Measurements from ENCODE around the gene MACROD1. TPM values are rescaled to one million over a fixed set of nuclear protein-coding genes. Genes with fewer than 3 reads are reported as not detected.

MACROD1 gene
- total and polyA plus RNA-seq, 2 donors (not counting 1 experiment from before 2014, with no cell fraction given) = 2.7 to 8.6 TPM

GRCh38 chr11:64123679-64124078 is 42.2 kb downstream of the MACROD1 start:
- no peak overlapping the region for H3K4me2 ChIP-seq (replicated peaks; ENCODE audit: low read depth, low read length, poor library complexity, severe bottlenecking)
- H3K36me3 ChIP-seq (replicated peaks in 1 of 2; ENCODE audit: control extremely low read depth in 1 of 2, control insufficient read depth in 1 of 2, extremely low read depth in 1 of 2, insufficient read depth in 2 of 2, low read length in 1 of 2) = no peaks in the 10 kb centered on the region
- Mint-ChIP-seq H3K4me1 (no peaks in the 10 kb centered on the region), H3K9me3 (ENCODE audit: insufficient read depth) (no peaks in the 10 kb centered on the region), H3K27me3 (peaks cover 5% of the 10 kb centered on the region), H3K27ac (no peak overlapping the region), H3K4me3 (no peak overlapping the region)
- ChIA-PET POLR2A (no interaction called here), CTCF (no interaction called here)
- 79% methylated on average over 3 of the region's 3 CpGs for WGBS (ENCODE audit: insufficient coverage)
- no peak overlapping the region for H3K9ac ChIP-seq (ENCODE audit: low read length)
- no peak overlapping the region for H3K4me3 ChIP-seq (ENCODE audit: control extremely low read depth in 1 of 5, extremely low read depth in 1 of 5, insufficient read depth in 1 of 5, low read depth in 2 of 5, low read length in 4 of 5)
- no peaks in the 10 kb centered on the region for H4K20me1 ChIP-seq (ENCODE audit: control insufficient read depth, insufficient read depth, low read length, poor library complexity, severe bottlenecking)
- TF ChIP-seq, protein P1, sequence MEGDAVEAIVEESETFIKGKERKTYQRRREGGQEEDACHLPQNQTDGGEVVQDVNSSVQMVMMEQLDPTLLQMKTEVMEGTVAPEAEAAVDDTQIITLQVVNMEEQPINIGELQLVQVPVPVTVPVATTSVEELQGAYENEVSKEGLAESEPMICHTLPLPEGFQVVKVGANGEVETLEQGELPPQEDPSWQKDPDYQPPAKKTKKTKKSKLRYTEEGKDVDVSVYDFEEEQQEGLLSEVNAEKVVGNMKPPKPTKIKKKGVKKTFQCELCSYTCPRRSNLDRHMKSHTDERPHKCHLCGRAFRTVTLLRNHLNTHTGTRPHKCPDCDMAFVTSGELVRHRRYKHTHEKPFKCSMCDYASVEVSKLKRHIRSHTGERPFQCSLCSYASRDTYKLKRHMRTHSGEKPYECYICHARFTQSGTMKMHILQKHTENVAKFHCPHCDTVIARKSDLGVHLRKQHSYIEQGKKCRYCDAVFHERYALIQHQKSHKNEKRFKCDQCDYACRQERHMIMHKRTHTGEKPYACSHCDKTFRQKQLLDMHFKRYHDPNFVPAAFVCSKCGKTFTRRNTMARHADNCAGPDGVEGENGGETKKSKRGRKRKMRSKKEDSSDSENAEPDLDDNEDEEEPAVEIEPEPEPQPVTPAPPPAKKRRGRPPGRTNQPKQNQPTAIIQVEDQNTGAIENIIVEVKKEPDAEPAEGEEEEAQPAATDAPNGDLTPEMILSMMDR (IDR thresholded peaks at IDR 0.05) = no peak
- TF ChIP-seq EZH2 (IDR thresholded peaks at IDR 0.05; ENCODE audit: borderline replicate concordance, insufficient read depth, low read depth, low read length, poor library complexity, severe bottlenecking) = no peak
- intact Hi-C loops (cut with micrococcal nuclease) = no loop called here
- H3K79me2 ChIP-seq (ENCODE audit: control insufficient read depth, insufficient read depth, low read length) = no peaks in the 10 kb centered on the region
- H3K9me3 ChIP-seq (ENCODE audit: control extremely low read depth in 1 of 3, control insufficient read depth in 2 of 3, insufficient read depth in 1 of 3, low read length in 2 of 3) = no peaks in the 10 kb centered on the region
- H3K27me3 ChIP-seq (replicated peaks in 1 of 4; ENCODE audit: control extremely low read depth in 1 of 4, control insufficient read depth in 3 of 4, insufficient read depth in 4 of 4, low read length in 3 of 4) = no peaks in the 10 kb centered on the region
- ATAC-seq (ENCODE audit: low read depth) (no peak), DNase-seq (no peak)
- H3K27ac ChIP-seq (ENCODE audit: low read length in 2 of 2) = no peak overlapping the region
- H3K4me1 ChIP-seq (ENCODE audit: control insufficient read depth in 2 of 2, insufficient read depth in 2 of 2, low read length in 2 of 2) = no peaks in the 10 kb centered on the region
- no peak overlapping the region for H2AFZ ChIP-seq (ENCODE audit: insufficient read depth, low read depth, low read length, poor library complexity, severe bottlenecking)

GRCh38 chr11:64122411-64123410 is 43.2 kb downstream of the MACROD1 start:
- Histone ChIP-seq H3K27me3 (replicated peaks in 1 of 4; ENCODE audit: control extremely low read depth in 1 of 4, control insufficient read depth in 3 of 4, insufficient read depth in 4 of 4, low read length in 3 of 4) (no peaks in the 10 kb centered on the region), H3K9me3 (ENCODE audit: control extremely low read depth in 1 of 3, control insufficient read depth in 2 of 3, insufficient read depth in 1 of 3, low read length in 2 of 3) (no peaks in the 10 kb centered on the region), H3K79me2 (ENCODE audit: control insufficient read depth, insufficient read depth, low read length) (no peaks in the 10 kb centered on the region), H4K20me1 (ENCODE audit: control insufficient read depth, insufficient read depth, low read length, poor library complexity, severe bottlenecking) (no peaks in the 10 kb centered on the region), H3K27ac (ENCODE audit: low read length in 2 of 2) (no peak overlapping the region), H3K4me1 (ENCODE audit: control insufficient read depth in 2 of 2, insufficient read depth in 2 of 2, low read length in 2 of 2) (no peaks in the 10 kb centered on the region), H3K9ac (ENCODE audit: low read length) (no peak overlapping the region), H3K4me3 (ENCODE audit: control extremely low read depth in 1 of 5, extremely low read depth in 1 of 5, insufficient read depth in 1 of 5, low read depth in 2 of 5, low read length in 4 of 5) (no peak overlapping the region), H2AFZ (ENCODE audit: insufficient read depth, low read depth, low read length, poor library complexity, severe bottlenecking) (no peak overlapping the region), H3K4me2 (replicated peaks; ENCODE audit: low read depth, low read length, poor library complexity, severe bottlenecking) (no peak overlapping the region), H3K36me3 (replicated peaks in 1 of 2; ENCODE audit: control extremely low read depth in 1 of 2, control insufficient read depth in 1 of 2, extremely low read depth in 1 of 2, insufficient read depth in 2 of 2, low read length in 1 of 2) (no peaks in the 10 kb centered on the region)
- no peak for ATAC-seq (ENCODE audit: low read depth)
- CTCF ChIA-PET = interaction anchor here (1.0 kb wide), 1 partner anchor 9 kb away, joined by 3 read pairs; no protein-coding TSS in a partner anchor
- DNase-seq = no peak
- 89% methylated on average over 24 of the region's 28 CpGs for WGBS (ENCODE audit: insufficient coverage)
- no peak overlapping the region for H3K27ac Mint-ChIP-seq
- TF ChIP-seq, protein P1 (IDR thresholded peaks at IDR 0.05) = no peak
- TF ChIP-seq EZH2 (IDR thresholded peaks at IDR 0.05; ENCODE audit: borderline replicate concordance, insufficient read depth, low read depth, low read length, poor library complexity, severe bottlenecking) = no peak
- peaks cover 3% of the 10 kb centered on the region for H3K27me3 Mint-ChIP-seq
- H3K4me1 Mint-ChIP-seq = no peaks in the 10 kb centered on the region
- no peak overlapping the region for H3K4me3 Mint-ChIP-seq
- intact Hi-C loops (cut with micrococcal nuclease) = no loop called here
- POLR2A ChIA-PET = no interaction called here
- H3K9me3 Mint-ChIP-seq (ENCODE audit: insufficient read depth) = no peaks in the 10 kb centered on the region

All from B cell (primary cell).